GM13977 (cell line): ENCODE data around the gene PADI2.
A peak's percentile ranks its signal among the peaks of the same experiment; 100 is the strongest.

Source experiments
- DNase-seq: peaks from one replicate; pipeline ENCODE4 v3.0.0; 2012; ENCODE audit warnings: low spot score
- CTCF ChIP-seq: IDR thresholded peaks from 2 replicates; pipeline ENCODE4 v1.5.1; 2012; ENCODE audit warnings: mild to moderate bottlenecking, control low read depth; ENCODE audit not compliant: insufficient read depth; ENCODE audit errors: extremely low read depth, missing control alignments
- in situ Hi-C: fragments of 300-500 bp; cut with MboI; formaldehyde crosslinking; loops from one replicate; pipeline ENCODE4 v1.12.0; 2022; ENCODE audit warnings: low sequenced_read_pairs, low pct_unique_long_range_greater_than_20kb, mixed read lengths, inconsistent platforms; ENCODE audit not compliant: unreplicated experiment

The PADI2 gene

GRCh38 chr1:17119076-17119772 lies at the start of gene PADI2:
Gene PADI2, minus strand, starts transcription at chr1:17119451. Its CDS starts 80 bp downstream, at chr1:17119371.
- TF ChIP-seq CTCF, result no peak
- in situ Hi-C loops, result no loop called here
- DNase-seq, result peak; percentile 91

GRCh38 chr1:17168091-17168876 lies 49.0 kb upstream of the PADI2 start:
- DNase-seq, result no peak
- no peak for TF ChIP-seq CTCF
- in situ Hi-C loops, result no loop called here

GRCh38 chr1:17167786-17168090 lies 48.5 kb upstream of the PADI2 start:
- TF ChIP-seq CTCF, result no peak
- in situ Hi-C loops, result no loop called here
- no peak for DNase-seq

- no peak for TF ChIP-seq CTCF
- no peak for DNase-seq
- in situ Hi-C loops, result no loop called here
These were observed 48.0 kb upstream of the PADI2 start for GRCh38 chr1:17167041-17167785.

- DNase-seq, result no peak
- TF ChIP-seq CTCF, result no peak
- in situ Hi-C loops, result no loop called here
These were observed 46.6 kb upstream of the PADI2 start for GRCh38 chr1:17165823-17166222.

- TF ChIP-seq CTCF, result no peak
- in situ Hi-C loops, result no loop called here
- DNase-seq, result no peak
These were observed 44.8 kb upstream of the PADI2 start for GRCh38 chr1:17163789-17164666.
